Activated CD4-positive, alpha-beta T cell treated with anti-CD3 and anti-CD28 coated beads, Interleukin-2, amount 50 U/mL, for 4 hours (primary cell): ENCODE results near the gene IRAK2.

Source experiments
- DNase-seq, 2 experiments: peaks; one replicate each; pipeline ENCODE4 v3.0.0-alpha.2; 2020

Gene IRAK2

GRCh38 chr3:10285272-10286132 is 120.8 kb downstream of the IRAK2 start:
- DNase-seq, result no peak

- DNase-seq, result no peak
Observed at GRCh38 chr3:10286133-10286524, 121.4 kb downstream of the IRAK2 start.

- no peak for DNase-seq
Observed at GRCh38 chr3:10286596-10287295, 122.0 kb downstream of the IRAK2 start.

- DNase-seq, result no peak
Observed at GRCh38 chr3:10287936-10288574, 123.3 kb downstream of the IRAK2 start.

- DNase-seq, result no peak
Observed at GRCh38 chr3:10288575-10288960, 123.8 kb downstream of the IRAK2 start.

GRCh38 chr3:10289077-10289476 is 124.4 kb downstream of the IRAK2 start:
- DNase-seq, result no peak

- DNase-seq, result no peak
Observed at GRCh38 chr3:10289787-10290355, 125.2 kb downstream of the IRAK2 start.

- DNase-seq, result no peak
Observed at GRCh38 chr3:10290481-10291176, 125.9 kb downstream of the IRAK2 start.

- DNase-seq, result no peak
Observed at GRCh38 chr3:10291641-10292040, 126.9 kb downstream of the IRAK2 start.

- DNase-seq, result no peak
Observed at GRCh38 chr3:10292505-10293419, 128.0 kb downstream of the IRAK2 start, which contains the start of gene GHRL. TSS of gene GHRL (minus strand) at chr3:10292947. CDS start at chr3:10290180, 2,767 bp downstream.
